Measurements from ENCODE around the gene SORCS1. TPM values are rescaled to one million over a fixed set of nuclear protein-coding genes. Genes with fewer than 3 reads are reported as not detected.

Gene SORCS1
- total RNA-seq = 1 to 10 TPM; 1.4 to 3.8 TPM
- not detected for polyA plus RNA-seq
- long read RNA-seq, donor 1, partial matches to known transcripts = 1 of 2 reads
- long read RNA-seq, donor 1, other reads (novel, unspliced or antisense) = 1 of 2 reads
- long read RNA-seq, donor 2, partial matches to known transcripts = 1 of 4 reads
- long read RNA-seq, donor 2, other reads (novel, unspliced or antisense) = 3 of 4 reads

DNA sequence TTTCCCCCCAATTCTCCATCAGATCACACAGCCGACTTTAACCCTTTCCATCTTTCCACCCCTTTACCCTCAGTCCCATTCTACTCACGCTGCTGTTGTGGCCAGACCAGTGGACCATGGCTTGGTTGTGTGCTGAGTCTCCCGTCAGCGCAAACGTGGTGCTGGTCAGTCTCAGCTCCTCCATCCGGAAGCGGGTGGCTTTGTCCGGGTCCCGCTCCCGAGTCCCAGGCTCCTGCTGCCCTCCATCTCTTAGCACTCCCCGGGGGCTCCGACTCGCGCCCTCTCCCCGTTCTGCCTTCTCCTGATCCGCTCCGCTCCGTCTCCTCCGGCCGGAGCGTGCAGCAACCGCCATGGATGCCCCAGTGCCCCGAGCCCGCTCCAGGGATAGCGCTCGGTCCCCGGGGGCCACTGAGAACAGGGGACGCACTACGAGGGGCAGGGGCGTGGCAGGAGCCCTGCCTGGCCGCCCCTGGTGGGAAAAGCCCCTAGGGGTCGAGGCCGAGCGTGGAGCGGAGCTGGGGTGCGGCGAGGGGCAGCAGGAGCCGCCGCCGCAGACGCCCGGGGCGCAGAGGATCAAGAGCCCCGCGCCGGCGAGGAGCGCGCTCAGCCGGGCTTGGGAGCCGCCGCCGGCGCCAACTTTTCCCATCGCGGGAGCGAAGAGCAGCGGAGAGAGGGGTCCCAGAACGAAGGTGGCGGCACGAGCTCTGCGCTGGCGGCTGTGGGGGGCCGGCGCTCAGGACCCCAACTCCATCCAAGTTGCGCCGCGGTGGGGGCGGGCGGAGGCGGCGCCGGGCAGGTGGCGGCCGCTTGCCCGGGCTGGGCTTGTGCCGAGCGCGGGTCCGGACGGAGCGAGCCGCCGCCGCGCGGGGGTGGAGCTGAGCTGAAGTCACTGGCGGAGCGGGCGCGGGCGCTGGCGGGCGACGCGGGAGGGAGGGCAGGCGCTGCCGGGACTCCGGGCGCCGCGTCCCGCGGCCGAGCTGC is at the start of gene SORCS1:
SORCS1 (minus strand) TSS at position 826 of the 981 bp plus-strand sequence.
- ATAC-seq (ENCODE audit: low FRiP score) = no peak
- Histone ChIP-seq H3K27ac (ENCODE audit: low read depth in 1 of 2, low read length in 2 of 2) (no peak within 1 kb of the TSS), H3K4me1 (ENCODE audit: control insufficient read depth in 1 of 2, insufficient read depth in 2 of 2, low read length in 2 of 2) (no peaks in the 10 kb centered on the region), H3K27me3 (ENCODE audit: control insufficient read depth in 1 of 2, insufficient read depth in 2 of 2, low read length in 1 of 2) (no peaks in the 10 kb centered on the region), H3K9me3 (ENCODE audit: control insufficient read depth, low read length) (no peaks in the 10 kb centered on the region), H3K4me3 (ENCODE audit: low read length in 2 of 2) (no peak within 1 kb of the TSS), H3K36me3 (ENCODE audit: control insufficient read depth in 1 of 2, insufficient read depth in 2 of 2, low read length in 1 of 2) (no peaks in the 10 kb centered on the region)
- 1% methylated on average over 69 to 105 of the region's 105 CpGs for WGBS, 2 donors
- intact Hi-C loops (cut with DNase I) = no loop called here
- DNase-seq = no peak

DNA sequence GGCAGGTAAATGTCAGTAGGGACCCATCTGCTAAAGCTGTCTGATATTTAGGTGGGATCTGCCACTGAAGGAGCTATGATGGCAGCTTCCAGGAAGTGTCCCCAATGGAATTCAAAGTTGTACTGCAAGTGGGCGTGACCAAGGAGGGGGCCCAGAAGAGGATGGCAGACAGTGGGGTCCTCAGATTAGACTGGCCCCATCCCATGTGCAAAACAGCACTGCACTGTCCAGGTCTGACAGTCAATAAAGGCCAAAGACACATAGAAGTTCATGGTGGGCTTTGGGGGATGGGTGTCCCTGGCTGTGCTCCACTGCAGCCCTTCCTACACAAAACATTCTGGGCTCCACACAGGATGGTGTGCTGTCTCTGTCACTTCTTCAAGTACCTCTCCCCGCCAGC is 49.8 kb upstream of the SORCS1 start:
- Histone ChIP-seq H3K4me1 (ENCODE audit: control insufficient read depth in 1 of 2, insufficient read depth in 2 of 2, low read length in 2 of 2) (no peaks in the 10 kb centered on the region), H3K4me3 (ENCODE audit: low read length in 2 of 2) (no peak overlapping the region), H3K27me3 (ENCODE audit: control insufficient read depth in 1 of 2, insufficient read depth in 2 of 2, low read length in 1 of 2) (no peaks in the 10 kb centered on the region), H3K27ac (ENCODE audit: low read depth in 1 of 2, low read length in 2 of 2) (no peak overlapping the region), H3K9me3 (ENCODE audit: control insufficient read depth, low read length) (no peaks in the 10 kb centered on the region), H3K36me3 (ENCODE audit: control insufficient read depth in 1 of 2, insufficient read depth in 2 of 2, low read length in 1 of 2) (no peaks in the 10 kb centered on the region)
- intact Hi-C loops (cut with DNase I) = no loop called here
- DNase-seq (no peak), ATAC-seq (ENCODE audit: low FRiP score) (no peak)
- 82 to 83% methylated on average over 2 of the region's 2 CpGs for WGBS, 2 donors

DNA sequence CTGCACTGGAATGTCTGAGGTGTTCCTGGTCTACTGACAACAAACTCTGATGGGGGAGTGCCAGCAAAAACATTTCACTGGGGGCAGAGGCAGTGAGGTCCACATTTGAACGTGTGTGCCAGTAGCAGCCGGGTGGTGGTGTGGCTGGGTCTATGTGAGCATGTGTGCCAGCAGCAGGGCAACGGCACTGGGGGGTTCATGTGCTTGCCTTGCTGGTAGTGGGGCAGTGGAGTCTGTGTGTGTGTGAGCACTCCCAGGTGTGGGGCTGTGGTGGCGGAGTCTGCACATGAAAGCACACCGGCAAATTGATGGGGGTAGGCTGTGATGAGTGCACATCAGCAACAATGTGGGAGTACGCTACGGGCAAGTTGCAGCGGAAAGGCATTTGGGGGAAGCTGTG is 49.4 kb upstream of the SORCS1 start:
- ATAC-seq (ENCODE audit: low FRiP score) = no peak
- intact Hi-C loops (cut with DNase I) = no loop called here
- Histone ChIP-seq H3K27ac (ENCODE audit: low read depth in 1 of 2, low read length in 2 of 2) (no peak overlapping the region), H3K4me3 (ENCODE audit: low read length in 2 of 2) (no peak overlapping the region), H3K27me3 (ENCODE audit: control insufficient read depth in 1 of 2, insufficient read depth in 2 of 2, low read length in 1 of 2) (no peaks in the 10 kb centered on the region), H3K9me3 (ENCODE audit: control insufficient read depth, low read length) (no peaks in the 10 kb centered on the region), H3K4me1 (ENCODE audit: control insufficient read depth in 1 of 2, insufficient read depth in 2 of 2, low read length in 2 of 2) (no peaks in the 10 kb centered on the region), H3K36me3 (ENCODE audit: control insufficient read depth in 1 of 2, insufficient read depth in 2 of 2, low read length in 1 of 2) (no peaks in the 10 kb centered on the region)
- WGBS, 2 donors = 79 to 86% methylated on average over 8 of the region's 8 CpGs
- DNase-seq = no peak

DNA sequence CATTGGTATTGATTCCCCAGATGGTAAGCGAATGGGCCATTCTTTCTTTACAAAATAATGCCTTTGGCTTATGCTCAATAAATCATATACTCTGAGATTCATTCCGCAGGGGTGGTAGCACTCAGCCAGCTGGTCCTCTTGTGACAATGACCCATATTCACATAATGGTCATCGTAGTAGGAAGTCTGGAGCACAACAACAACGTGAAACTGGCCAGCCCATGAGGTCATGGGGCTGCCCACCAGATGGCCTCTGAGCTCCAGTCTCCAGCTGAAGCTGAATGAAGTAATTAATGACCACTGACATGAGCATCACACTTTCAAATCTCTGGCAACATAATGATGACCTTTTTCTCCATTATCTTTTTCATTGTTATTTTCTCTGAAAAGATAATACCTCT is 42.3 kb upstream of the SORCS1 start:
- Histone ChIP-seq H3K9me3 (ENCODE audit: control insufficient read depth, low read length) (no peaks in the 10 kb centered on the region), H3K4me1 (ENCODE audit: control insufficient read depth in 1 of 2, insufficient read depth in 2 of 2, low read length in 2 of 2) (no peaks in the 10 kb centered on the region), H3K27me3 (ENCODE audit: control insufficient read depth in 1 of 2, insufficient read depth in 2 of 2, low read length in 1 of 2) (no peaks in the 10 kb centered on the region), H3K36me3 (ENCODE audit: control insufficient read depth in 1 of 2, insufficient read depth in 2 of 2, low read length in 1 of 2) (no peaks in the 10 kb centered on the region), H3K4me3 (ENCODE audit: low read length in 2 of 2) (no peak overlapping the region), H3K27ac (ENCODE audit: low read depth in 1 of 2, low read length in 2 of 2) (no peak overlapping the region)
- intact Hi-C loops (cut with DNase I) = no loop called here
- WGBS, 2 donors = 59 to 64% methylated on average over 4 of the region's 4 CpGs
- ATAC-seq (ENCODE audit: low FRiP score) (no peak), DNase-seq (no peak)

DNA sequence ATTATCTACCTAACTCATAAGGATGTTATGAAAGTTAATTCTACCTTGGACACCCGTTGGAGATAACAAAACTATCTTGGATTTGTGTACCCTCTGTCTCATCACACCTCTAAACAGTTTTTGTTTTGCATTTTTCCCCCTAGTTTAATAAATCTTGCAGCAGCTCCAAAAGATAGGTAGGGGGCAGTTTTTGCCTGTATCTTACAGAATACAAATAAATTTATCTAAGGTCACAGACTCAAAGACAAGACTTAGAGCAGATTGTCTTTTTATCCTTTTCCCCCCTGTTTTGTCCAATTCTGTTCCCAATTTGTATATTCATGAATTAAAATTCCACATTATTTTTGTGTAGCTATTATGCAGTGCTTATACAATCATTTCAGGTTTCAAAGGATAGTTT is 5.0 kb upstream of the SORCS1 start:
- Histone ChIP-seq H3K27me3 (ENCODE audit: control insufficient read depth in 1 of 2, insufficient read depth in 2 of 2, low read length in 1 of 2) (no peaks in the 10 kb centered on the region), H3K4me1 (ENCODE audit: control insufficient read depth in 1 of 2, insufficient read depth in 2 of 2, low read length in 2 of 2) (no peaks in the 10 kb centered on the region), H3K4me3 (ENCODE audit: low read length in 2 of 2) (no peak overlapping the region), H3K9me3 (ENCODE audit: control insufficient read depth, low read length) (no peaks in the 10 kb centered on the region), H3K27ac (ENCODE audit: low read depth in 1 of 2, low read length in 2 of 2) (no peak overlapping the region), H3K36me3 (ENCODE audit: control insufficient read depth in 1 of 2, insufficient read depth in 2 of 2, low read length in 1 of 2) (no peaks in the 10 kb centered on the region)
- DNase-seq (no peak), ATAC-seq (ENCODE audit: low FRiP score) (no peak)
- 36 to 45% methylated on average over 1 of the region's 1 CpG for WGBS, 2 donors
- intact Hi-C loops (cut with DNase I) = no loop called here

DNA sequence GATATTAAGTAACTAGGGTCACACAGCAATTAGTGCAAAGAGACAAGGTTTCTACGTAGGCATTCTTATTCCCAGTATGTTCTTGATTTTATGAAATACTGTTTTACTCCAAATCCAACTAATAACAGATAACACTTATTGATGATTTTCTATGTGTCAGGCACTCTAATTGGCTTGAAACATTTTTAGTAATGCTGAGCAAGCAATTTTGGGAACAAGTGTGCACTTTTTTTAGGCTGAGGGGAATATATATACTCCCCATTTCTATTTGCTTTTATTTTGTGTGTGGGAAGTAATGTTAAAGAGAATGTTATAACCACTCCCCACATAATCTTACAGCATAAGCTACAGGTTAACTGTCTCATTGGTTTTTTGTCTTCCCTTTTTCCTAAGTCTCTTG is 4.2 kb upstream of the SORCS1 start:
- WGBS, 2 donors = 67 to 82% methylated on average over 1 of the region's 1 CpG
- intact Hi-C loops (cut with DNase I) = no loop called here

DNA sequence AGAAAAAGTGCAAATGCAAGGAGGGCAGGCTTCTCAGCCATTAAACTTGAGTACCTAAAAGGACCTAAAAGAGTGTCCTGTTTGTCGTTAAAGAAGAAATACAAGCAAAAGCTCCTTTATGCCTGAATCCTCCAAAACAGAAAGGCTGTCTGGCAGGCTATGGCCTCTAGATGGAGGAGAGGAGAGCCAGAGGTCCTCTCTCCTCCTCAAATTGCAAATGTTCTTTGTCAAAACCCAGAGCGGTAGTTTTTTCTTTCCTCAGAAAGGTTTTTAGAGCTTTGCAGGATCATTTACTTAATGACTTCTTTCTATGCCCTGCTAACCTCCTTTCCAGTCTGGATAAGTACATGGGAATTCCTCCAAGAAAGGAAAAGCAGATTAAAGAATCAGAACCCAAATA is 1.9 kb upstream of the SORCS1 start:
- no peak for ATAC-seq (ENCODE audit: low FRiP score)
- H3K4me3 ChIP-seq (ENCODE audit: low read length in 2 of 2) = no peak overlapping the region
- intact Hi-C loops (cut with DNase I) = no loop called here
- WGBS, 2 donors = 40 to 42% methylated on average over 2 of the region's 2 CpGs
- H3K4me1 ChIP-seq (ENCODE audit: control insufficient read depth in 1 of 2, insufficient read depth in 2 of 2, low read length in 2 of 2) = no peaks in the 10 kb centered on the region
- H3K27me3 ChIP-seq (ENCODE audit: control insufficient read depth in 1 of 2, insufficient read depth in 2 of 2, low read length in 1 of 2) = no peaks in the 10 kb centered on the region
- no peaks in the 10 kb centered on the region for H3K36me3 ChIP-seq (ENCODE audit: control insufficient read depth in 1 of 2, insufficient read depth in 2 of 2, low read length in 1 of 2)
- no peak for DNase-seq
- H3K27ac ChIP-seq (ENCODE audit: low read depth in 1 of 2, low read length in 2 of 2) = no peak overlapping the region
- no peaks in the 10 kb centered on the region for H3K9me3 ChIP-seq (ENCODE audit: control insufficient read depth, low read length)

More for the DNA sequence above, 4.2 kb upstream of the SORCS1 start:
- H3K27me3 ChIP-seq (ENCODE audit: control insufficient read depth in 1 of 2, insufficient read depth in 2 of 2, low read length in 1 of 2) = no peaks in the 10 kb centered on the region
- no peak overlapping the region for H3K27ac ChIP-seq (ENCODE audit: low read depth in 1 of 2, low read length in 2 of 2)
- H3K4me1 ChIP-seq (ENCODE audit: control insufficient read depth in 1 of 2, insufficient read depth in 2 of 2, low read length in 2 of 2) = no peaks in the 10 kb centered on the region
- no peak overlapping the region for H3K4me3 ChIP-seq (ENCODE audit: low read length in 2 of 2)
- no peaks in the 10 kb centered on the region for H3K9me3 ChIP-seq (ENCODE audit: control insufficient read depth, low read length)
- no peak for DNase-seq
- no peak for ATAC-seq (ENCODE audit: low FRiP score)
- no peaks in the 10 kb centered on the region for H3K36me3 ChIP-seq (ENCODE audit: control insufficient read depth in 1 of 2, insufficient read depth in 2 of 2, low read length in 1 of 2)

DNA sequence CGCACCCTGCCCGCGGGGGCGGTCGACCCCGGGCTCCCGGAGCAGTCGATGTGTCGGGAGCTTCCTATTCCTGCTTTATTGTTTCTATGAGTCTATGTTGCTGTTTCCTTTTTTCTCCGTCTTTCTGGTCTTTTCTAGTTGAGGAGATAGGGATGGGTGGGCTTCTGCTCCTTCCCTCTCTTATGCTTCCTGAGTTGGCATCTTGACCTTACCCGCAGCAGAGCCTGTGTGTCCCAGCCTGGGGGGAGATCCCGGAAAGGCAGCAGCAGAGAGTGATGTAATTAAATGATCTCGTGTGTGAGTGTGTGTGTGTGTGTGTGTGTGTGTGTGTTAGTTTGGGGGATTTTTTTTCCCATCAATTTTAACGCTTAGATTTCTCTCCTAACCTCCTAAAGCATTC is 486 bp upstream of the SORCS1 start:
- Histone ChIP-seq H3K27me3 (ENCODE audit: control insufficient read depth in 1 of 2, insufficient read depth in 2 of 2, low read length in 1 of 2) (no peaks in the 10 kb centered on the region), H3K9me3 (ENCODE audit: control insufficient read depth, low read length) (no peaks in the 10 kb centered on the region), H3K4me3 (ENCODE audit: low read length in 2 of 2) (no peak overlapping the region), H3K4me1 (ENCODE audit: control insufficient read depth in 1 of 2, insufficient read depth in 2 of 2, low read length in 2 of 2) (no peaks in the 10 kb centered on the region), H3K27ac (ENCODE audit: low read depth in 1 of 2, low read length in 2 of 2) (no peak overlapping the region), H3K36me3 (ENCODE audit: control insufficient read depth in 1 of 2, insufficient read depth in 2 of 2, low read length in 1 of 2) (no peaks in the 10 kb centered on the region)
- intact Hi-C loops (cut with DNase I) = no loop called here
- ATAC-seq (ENCODE audit: low FRiP score) (no peak), DNase-seq (no peak)
- WGBS, 2 donors = 0 to 2% methylated on average over 14 of the region's 14 CpGs
